ENCODE data around the gene USP19. TPM values are rescaled to one million over a fixed set of nuclear protein-coding genes. Genes with fewer than 3 reads are reported as not detected.
A peak's percentile ranks its signal among the peaks of the same experiment; 100 is the strongest.

Gene USP19
- total RNA-seq, 2 donors from 2014 or later = 59.1 to 81.0 TPM

- no peak overlapping the region for H3K27ac ChIP-seq
- DNase-seq = no peak
Observed at GRCh38 chr3:49108346-49108745, 12.3 kb downstream of the USP19 start.

GRCh38 chr3:49104427-49105291 lies 16.0 kb downstream of the USP19 start, which contains the start of gene QARS1:
Gene QARS1 (minus strand): TSS chr3:49104757. CDS start chr3:49104733, 24 bp downstream.
- DNase-seq = peak; percentile 98
- H3K27ac ChIP-seq = peak within 1 kb of the TSS; percentile 86
- H3K36me3 ChIP-seq = peaks cover 24% of the 10 kb centered on the region
- peak within 1 kb of the TSS; percentile 74 to 95 for H3K9ac ChIP-seq (ENCODE audit: low read depth in 2 of 2, low read length in 2 of 2)
- H3K27me3 ChIP-seq = no peaks in the 10 kb centered on the region
- H3K9me3 ChIP-seq = no peaks in the 10 kb centered on the region
- peaks cover 12% of the 10 kb centered on the region for H3K4me1 ChIP-seq
- intact Hi-C loops (cut with DNase I) = no loop called here
- TF ChIP-seq CTCF (IDR thresholded peaks at IDR 0.05) = no peak
- peak within 1 kb of the TSS; percentile 97 for H3K4me3 ChIP-seq

More at GRCh38 chr3:49108346-49108745, 12.3 kb downstream of the USP19 start:
- Histone ChIP-seq H3K9me3 (no peaks in the 10 kb centered on the region), H3K27me3 (no peaks in the 10 kb centered on the region), H3K36me3 (peaks cover 26% of the 10 kb centered on the region), H3K9ac (ENCODE audit: low read depth in 2 of 2, low read length in 2 of 2) (no peak overlapping the region), H3K4me3 (no peak overlapping the region), H3K4me1 (peaks cover 8% of the 10 kb centered on the region)
- TF ChIP-seq CTCF (IDR thresholded peaks at IDR 0.05) = no peak
- intact Hi-C loops (cut with DNase I) = no loop called here

- no peak for TF ChIP-seq CTCF (IDR thresholded peaks at IDR 0.05)
- peak overlapping the region; percentile 86 for H3K27ac ChIP-seq
- peak overlapping the region; percentile 74 to 95 for H3K9ac ChIP-seq (ENCODE audit: low read depth in 2 of 2, low read length in 2 of 2)
- peaks cover 24% of the 10 kb centered on the region for H3K36me3 ChIP-seq
- no peaks in the 10 kb centered on the region for H3K27me3 ChIP-seq
- H3K9me3 ChIP-seq = no peaks in the 10 kb centered on the region
- peak overlapping the region; percentile 97 for H3K4me3 ChIP-seq
- intact Hi-C loops (cut with DNase I) = no loop called here
- H3K4me1 ChIP-seq = peaks cover 12% of the 10 kb centered on the region
- DNase-seq = no peak
Observed at GRCh38 chr3:49104052-49104426, 16.6 kb downstream of the USP19 start.

GRCh38 chr3:49100046-49100615 lies 20.5 kb downstream of the USP19 start:
- H3K9me3 ChIP-seq = no peaks in the 10 kb centered on the region
- peaks cover 8% of the 10 kb centered on the region for H3K4me1 ChIP-seq
- no peak overlapping the region for H3K27ac ChIP-seq
- H3K36me3 ChIP-seq = peaks cover 24% of the 10 kb centered on the region
- no peak for TF ChIP-seq CTCF (IDR thresholded peaks at IDR 0.05)
- no peak for DNase-seq
- no peak overlapping the region for H3K4me3 ChIP-seq
- no peaks in the 10 kb centered on the region for H3K27me3 ChIP-seq
- no peak overlapping the region for H3K9ac ChIP-seq (ENCODE audit: low read depth in 2 of 2, low read length in 2 of 2)
- intact Hi-C loops (cut with DNase I) = no loop called here

- no peak for DNase-seq
- peaks cover 24% of the 10 kb centered on the region for H3K36me3 ChIP-seq
- no peak overlapping the region for H3K9ac ChIP-seq (ENCODE audit: low read depth in 2 of 2, low read length in 2 of 2)
- no peaks in the 10 kb centered on the region for H3K27me3 ChIP-seq
- H3K27ac ChIP-seq = no peak overlapping the region
- H3K4me3 ChIP-seq = no peak overlapping the region
- H3K9me3 ChIP-seq = no peaks in the 10 kb centered on the region
- peaks cover 14% of the 10 kb centered on the region for H3K4me1 ChIP-seq
- no peak for TF ChIP-seq CTCF (IDR thresholded peaks at IDR 0.05)
- intact Hi-C loops (cut with DNase I) = loop anchor here (10.0 kb wide), 1 partner anchor 114 kb away; no protein-coding TSS in a partner anchor
Observed at GRCh38 chr3:49098910-49099630, 21.6 kb downstream of the USP19 start.

Measured in colonic mucosa (tissue), 4 donors.